WTC11 (cell line): Measurements from ENCODE around the gene RAB4A. TPM values are rescaled to one million over a fixed set of nuclear protein-coding genes. Genes with fewer than 3 reads are reported as not detected.

Experiments used
- ATAC-seq: fragments of 200-7000 bp; cut with Tn5 transposase; 2 replicates; pipeline ENCODE4 v1.10.0; 2021; ENCODE audit warnings: mild to moderate bottlenecking, moderate library complexity
- Bru-seq: library from RNA; stranded (reverse); fragments of 400-500 nt; gene quantifications from one replicate; lab custom pipeline; 2021; lab: Mats Ljungman, UMichigan
- CTCF ChIA-PET: fragments of 300-600 bp; sonication (Branson Sonifier 250); formaldehyde crosslinking; loops from one replicate; lab custom pipeline; 2021; ENCODE audit warnings: antibody characterized with exemption; lab: Charles Lee
- POLR2A ChIA-PET: fragments of 350-600 bp; sonication (Branson Sonifier 250); formaldehyde crosslinking; loops from one replicate; lab custom pipeline; 2021; ENCODE audit warnings: antibody characterized with exemption; lab: Charles Lee
- DNase-seq: peaks from one replicate; pipeline ENCODE4 v3.0.0; 2021; ENCODE audit warnings: low spot score
- H3K27ac Mint-ChIP-seq: 2 replicates; pipeline ENCODE4 v1.8.0; 2021; ENCODE audit warnings: mixed read lengths
- H3K27me3 Mint-ChIP-seq: 2 replicates; pipeline ENCODE4 v1.8.0; 2021; ENCODE audit warnings: low read depth, mild to moderate bottlenecking, moderate library complexity, mixed read lengths
- H3K36me3 Mint-ChIP-seq: 2 replicates; pipeline ENCODE4 v1.8.0; 2021; ENCODE audit warnings: mixed read lengths
- H3K4me1 Mint-ChIP-seq: 2 replicates; pipeline ENCODE4 v1.8.0; 2022; ENCODE audit warnings: mixed read lengths
- H3K4me3 Mint-ChIP-seq: 2 replicates; pipeline ENCODE4 v1.8.0; 2021; ENCODE audit warnings: mild to moderate bottlenecking, moderate library complexity, mixed read lengths
- H3K9me3 Mint-ChIP-seq: 2 replicates; pipeline ENCODE4 v1.8.0; 2021; ENCODE audit warnings: mixed read lengths
- ATF1 ChIP-seq: sonication (generic); formaldehyde crosslinking; IDR thresholded peaks from 2 replicates; pipeline ENCODE4 v1.8.1; 2023; ENCODE audit warnings: mild to moderate bottlenecking, moderate library complexity, missing genetic modification reagents
- CREB1 ChIP-seq: sonication (generic); formaldehyde crosslinking; IDR thresholded peaks from 2 replicates; pipeline ENCODE4 v1.8.0; 2023; ENCODE audit warnings: mild to moderate bottlenecking, missing genetic modification reagents
- E2F1 ChIP-seq: sonication (generic); formaldehyde crosslinking; IDR thresholded peaks from 2 replicates; pipeline ENCODE4 v1.8.0; 2022; ENCODE audit warnings: mild to moderate bottlenecking, missing genetic modification reagents
- ETV6 ChIP-seq: sonication (generic); formaldehyde crosslinking; IDR thresholded peaks from 2 replicates; pipeline ENCODE4 v1.8.1; 2022; ENCODE audit warnings: mild to moderate bottlenecking, missing genetic modification reagents
- FOXK1 ChIP-seq: sonication (generic); formaldehyde crosslinking; IDR thresholded peaks from 2 replicates; pipeline ENCODE4 v1.8.0; 2022; ENCODE audit warnings: mild to moderate bottlenecking, moderate library complexity, missing genetic modification reagents
- GRHL2 ChIP-seq: fragments of 250-450 bp; sonication (Bioruptor Pico); IDR thresholded peaks from 2 replicates; pipeline ENCODE4 v1.8.0; 2022; ENCODE audit warnings: mild to moderate bottlenecking, moderate library complexity; ENCODE audit not compliant: insufficient replicate concordance, severe bottlenecking
- NFE2L1 ChIP-seq: sonication (generic); formaldehyde crosslinking; IDR thresholded peaks from 2 replicates; pipeline ENCODE4 v1.8.1; 2023; ENCODE audit warnings: missing genetic modification reagents
- NFYB ChIP-seq: sonication (generic); formaldehyde crosslinking; conservative IDR thresholded peaks from 2 replicates; pipeline ENCODE4 v1.8.0; 2022; ENCODE audit warnings: low read depth, missing genetic modification reagents
- NR2C2 ChIP-seq: sonication (generic); formaldehyde crosslinking; IDR thresholded peaks from 2 replicates; pipeline ENCODE4 v1.8.0; 2022; ENCODE audit warnings: mild to moderate bottlenecking, missing genetic modification reagents
- PRDM15 ChIP-seq: sonication (generic); formaldehyde crosslinking; IDR thresholded peaks from 2 replicates; pipeline ENCODE4 v1.8.0; 2022; ENCODE audit warnings: missing genetic modification reagents
- PRRX2 ChIP-seq: fragments of 250-450 bp; sonication (Bioruptor Pico); IDR thresholded peaks from 2 replicates; pipeline ENCODE4 v1.8.0; 2021; ENCODE audit warnings: mild to moderate bottlenecking
- RORB ChIP-seq: fragments of 250-450 bp; sonication (Bioruptor Pico); IDR thresholded peaks from 2 replicates; pipeline ENCODE4 v1.9.0; 2021; ENCODE audit warnings: mild to moderate bottlenecking
- SMAD4 ChIP-seq: sonication (generic); formaldehyde crosslinking; IDR thresholded peaks from 2 replicates; pipeline ENCODE4 v1.8.0; 2022; ENCODE audit warnings: mild to moderate bottlenecking, missing genetic modification reagents
- SP1 ChIP-seq: sonication (generic); formaldehyde crosslinking; conservative IDR thresholded peaks from 2 replicates; pipeline ENCODE4 v1.8.1; 2022; ENCODE audit warnings: missing genetic modification reagents
- TEAD4 ChIP-seq: sonication (generic); formaldehyde crosslinking; IDR thresholded peaks from 2 replicates; pipeline ENCODE4 v1.8.0; 2022; ENCODE audit warnings: mild to moderate bottlenecking, missing genetic modification reagents
- USF2 ChIP-seq: sonication (generic); formaldehyde crosslinking; IDR thresholded peaks from 2 replicates; pipeline ENCODE4 v1.8.1; 2023; ENCODE audit warnings: mild to moderate bottlenecking, missing genetic modification reagents, moderate library complexity
- ZBTB21 ChIP-seq: sonication (generic); formaldehyde crosslinking; IDR thresholded peaks from 2 replicates; pipeline ENCODE4 v1.8.1; 2023; ENCODE audit warnings: mild to moderate bottlenecking, missing genetic modification reagents, borderline replicate concordance
- ZBTB43 ChIP-seq: sonication (generic); formaldehyde crosslinking; IDR thresholded peaks from 2 replicates; pipeline ENCODE4 v1.8.1; 2023; ENCODE audit warnings: mild to moderate bottlenecking, missing genetic modification reagents
- ZNF121 ChIP-seq: sonication (generic); formaldehyde crosslinking; IDR thresholded peaks from 2 replicates; pipeline ENCODE4 v1.8.0; 2023; ENCODE audit warnings: missing genetic modification reagents
- ZNF138 ChIP-seq: sonication (generic); formaldehyde crosslinking; conservative IDR thresholded peaks from 2 replicates; pipeline ENCODE4 v1.8.1; 2022; ENCODE audit warnings: mild to moderate bottlenecking, moderate library complexity, missing genetic modification reagents
- ZNF281 ChIP-seq: sonication (generic); formaldehyde crosslinking; IDR thresholded peaks from 2 replicates; pipeline ENCODE4 v1.8.0; 2023; ENCODE audit warnings: mild to moderate bottlenecking, missing genetic modification reagents
- ZNF396 ChIP-seq: fragments of 250-450 bp; sonication (Bioruptor Pico); IDR thresholded peaks from 2 replicates; pipeline ENCODE4 v1.8.0; 2021; ENCODE audit warnings: mild to moderate bottlenecking, moderate library complexity, borderline replicate concordance
- long read RNA-seq, 3 experiments: library from RNA in 1 of 3; library from capped mRNA in 1 of 3; library from polyadenylated mRNA in 1 of 3; unstranded in 2 of 3; stranded (forward) in 1 of 3; transcript quantifications; one replicate each; pipeline ENCODE4 v2.0.0, GENCODE V29; 2021
- total RNA-seq: library from RNA; stranded (reverse); gene quantifications from 3 replicates; pipeline ENCODE4 v1.2.3, GENCODE V29; 2021

The RAB4A gene, protein sequence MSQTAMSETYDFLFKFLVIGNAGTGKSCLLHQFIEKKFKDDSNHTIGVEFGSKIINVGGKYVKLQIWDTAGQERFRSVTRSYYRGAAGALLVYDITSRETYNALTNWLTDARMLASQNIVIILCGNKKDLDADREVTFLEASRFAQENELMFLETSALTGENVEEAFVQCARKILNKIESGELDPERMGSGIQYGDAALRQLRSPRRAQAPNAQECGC
- total RNA-seq, result 67.9 to 80.0 TPM (median 79.2 TPM) in 3 replicates
- Bru-seq, nascent RNA, result percentile 84 among the genes with signal in this experiment
- long read RNA-seq, experiment 1, transcript RAB4A-201 (8 exons, 2,966 nt), result major isoform, 140 of 167 reads
- long read RNA-seq, experiment 1, transcript RAB4A-205 (6 exons, 2,799 nt), result minor isoform, 6 of 167 reads
- long read RNA-seq, experiment 1, partial matches to known transcripts, result 5 of 167 reads
- long read RNA-seq, experiment 1, other reads (novel, unspliced or antisense), result 9 of 167 reads
- long read RNA-seq, experiment 2, partial matches to known transcripts, result 12 of 96 reads
- long read RNA-seq, experiment 2, other reads (novel, unspliced or antisense), result 83 of 96 reads
- long read RNA-seq, experiment 3, transcript RAB4A-201 (8 exons, 2,966 nt), result major isoform, 6 of 13 reads
- long read RNA-seq, experiment 3, partial matches to known transcripts, result 2 of 13 reads
- long read RNA-seq, experiment 3, other reads (novel, unspliced or antisense), result 2 of 13 reads

GRCh38 chr1:229270547-229271447, at the start of gene RAB4A:
Gene RAB4A, plus strand, starts transcription at chr1:229271111. Its CDS starts 229 bp downstream, at chr1:229271340.
- Mint-ChIP-seq H3K27me3 (peaks cover 14% of the 10 kb centered on the region), H3K4me1 (peaks cover 27% of the 10 kb centered on the region), H3K36me3 (peaks cover 6% of the 10 kb centered on the region), H3K4me3 (peak within 1 kb of the TSS; percentile 97), H3K9me3 (peaks cover 4% of the 10 kb centered on the region), H3K27ac (peak within 1 kb of the TSS; percentile 86)
- ATAC-seq (peak; percentile 90), DNase-seq (peak; percentile 79)
- CTCF ChIA-PET, result interaction anchor here (0.6 to 1.7 kb wide), 7 partner anchors 12 to 583 kb away, joined by 3 to 5 read pairs (median 4); partner anchors contain the start of gene ABCB10
- POLR2A ChIA-PET, result interaction anchor here (0.6 kb wide), 2 partner anchors 15 to 167 kb away, joined by 3 to 6 read pairs; no protein-coding TSS in a partner anchor
- TF ChIP-seq TEAD4 (CRISPR knock-in tag) (peak; percentile 65; the same call in 1 of the 2 replicates), NR2C2 (CRISPR knock-in tag) (peak; percentile 70; the same call in 1 of the 2 replicates), SP1 (CRISPR knock-in tag) (peak; percentile 90), E2F1 (CRISPR knock-in tag) (peak; percentile 80; the same call in 1 of the 2 replicates), CREB1 (CRISPR knock-in tag) (peak; percentile 53; the same call in 1 of the 2 replicates), SMAD4 (CRISPR knock-in tag) (no peak), NFYB (CRISPR knock-in tag) (0 out of 2 replicates have a peak, but pooled peaks have one; percentile 34), ZBTB43 (peak; percentile 94), GRHL2 (CRISPR knock-in tag) (no peak), NFE2L1 (CRISPR knock-in tag) (peak; percentile 97; the same call in 1 of the 2 replicates), ZBTB21 (CRISPR knock-in tag) (no peak), FOXK1 (peak; percentile 96), USF2 (CRISPR knock-in tag) (peak; percentile 79), ZNF121 (CRISPR knock-in tag) (peak; percentile 30; the same call in 1 of the 2 replicates), ZNF396 (CRISPR knock-in tag) (no peak), ZNF281 (no peak), PRRX2 (CRISPR knock-in tag) (no peak), ZNF138 (CRISPR knock-in tag) (no peak), ATF1 (peak; percentile 81; the same call in 1 of the 2 replicates), RORB (CRISPR knock-in tag) (no peak), ETV6 (CRISPR knock-in tag) (peak; percentile 97), PRDM15 (CRISPR knock-in tag) (peak; percentile 54; the same call in 1 of the 2 replicates)
